Stimulated activated CD4-positive, alpha-beta T cell treated with anti-CD3 and anti-CD28 coated beads, Interleukin-1b, Interleukin-23, amount 100 ng/mL, for 24 hours (primary cell): ENCODE measurements around the gene EFCAB8.

Source experiments
- DNase-seq, 4 experiments: peaks; one replicate each; pipeline ENCODE4 v3.0.0-alpha.2; 2020; ENCODE audit warnings: low read depth in 4 of 4, low spot score in 1 of 4

EFCAB8 gene, protein sequence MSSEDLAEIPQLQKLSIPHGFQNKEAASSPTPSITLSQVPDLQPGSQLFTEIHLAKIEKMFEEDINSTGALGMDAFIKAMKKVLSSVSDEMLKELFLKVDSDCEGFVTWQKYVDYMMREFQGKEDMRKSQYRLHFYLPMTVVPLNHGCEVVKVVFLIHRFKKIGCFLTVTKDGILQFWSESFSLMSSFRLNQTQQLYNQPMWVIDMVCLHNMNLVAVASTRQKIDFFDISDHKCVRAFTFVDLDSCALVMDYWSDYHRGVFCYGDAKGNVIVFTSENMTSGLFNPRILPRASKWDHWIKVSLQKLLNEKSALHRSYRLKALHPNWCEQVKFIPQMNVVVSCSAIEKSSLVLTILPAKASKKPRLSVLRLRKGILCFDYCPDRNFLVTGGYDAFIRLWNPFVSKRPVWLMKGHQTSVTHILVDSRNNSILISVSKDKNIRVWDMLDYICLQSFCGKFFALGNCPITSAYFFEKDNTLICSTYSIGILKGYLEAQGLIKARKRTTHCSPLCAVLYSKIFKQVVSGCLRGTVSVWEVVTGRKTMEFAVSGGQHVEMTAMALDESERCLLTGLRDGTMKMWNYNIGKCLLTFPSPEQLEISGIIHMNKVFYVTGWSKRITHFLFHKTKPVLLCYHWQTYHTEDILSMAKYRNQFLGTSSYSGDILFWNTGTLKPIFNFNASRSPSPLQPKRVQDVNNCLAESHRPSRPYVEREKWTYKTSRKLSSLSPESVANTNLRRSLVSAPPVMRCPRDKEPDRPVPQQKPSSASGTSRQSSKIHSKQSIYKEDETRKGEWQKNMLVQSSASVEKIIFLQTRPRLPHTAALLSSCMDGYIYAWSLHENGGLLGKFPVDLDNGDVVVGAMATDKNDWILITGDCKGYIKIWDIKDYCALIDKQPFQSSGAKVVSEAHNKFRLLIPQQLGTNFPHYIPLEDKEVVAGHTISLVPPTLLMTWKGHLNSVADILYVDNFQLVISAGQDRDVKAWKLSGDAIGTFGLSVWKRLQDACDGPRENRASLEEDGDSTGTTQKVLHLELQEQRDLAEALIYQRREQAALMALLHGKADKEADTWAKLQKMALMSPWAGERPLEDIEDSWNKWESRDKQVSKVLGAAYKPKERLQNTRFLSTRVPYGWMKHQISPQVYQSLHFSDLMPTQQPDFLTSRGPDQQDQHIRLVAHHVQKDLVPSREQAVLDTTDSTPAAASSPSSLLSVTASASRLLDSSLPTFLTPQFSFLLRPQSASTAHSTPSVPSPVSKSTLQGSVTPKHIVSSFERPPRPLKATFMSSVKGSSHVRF

DNA sequence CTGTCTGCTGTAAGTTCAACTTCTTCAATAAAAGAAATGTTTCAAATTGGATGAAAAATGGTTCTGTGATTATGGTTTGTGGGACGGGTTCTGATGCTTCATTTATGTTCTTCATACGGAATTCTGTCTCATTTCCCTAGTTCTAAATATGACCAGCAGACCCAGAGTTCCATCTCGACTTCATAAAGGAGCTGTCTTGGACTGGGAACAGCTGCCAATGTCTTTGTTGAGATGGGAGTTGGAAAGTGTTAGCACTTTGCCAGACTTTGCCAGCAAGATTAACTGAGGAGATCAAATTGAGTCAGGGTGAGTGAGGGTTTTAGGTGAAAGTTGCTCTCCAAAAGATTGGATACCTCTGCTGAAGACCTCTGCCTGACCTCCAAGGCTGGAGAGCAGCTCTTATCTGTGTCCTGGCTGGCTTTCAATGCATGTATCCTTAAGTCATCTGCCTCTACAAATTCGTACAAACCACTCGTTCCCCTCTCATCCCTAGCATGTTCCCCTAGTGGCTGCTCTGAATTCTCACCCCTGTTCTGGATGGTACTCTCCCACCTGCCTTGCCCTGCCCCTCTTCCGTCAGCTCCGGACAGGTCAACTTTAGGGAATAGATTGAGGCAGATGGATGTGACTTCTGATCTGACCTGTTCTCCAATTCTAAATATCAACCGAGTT is at the start of gene EFCAB8:
Gene EFCAB8 (plus strand): TSS at position 223 of the 672 bp plus-strand sequence. CDS start 4,870 bp downstream, outside the sequence.
- no peak for DNase-seq

DNA sequence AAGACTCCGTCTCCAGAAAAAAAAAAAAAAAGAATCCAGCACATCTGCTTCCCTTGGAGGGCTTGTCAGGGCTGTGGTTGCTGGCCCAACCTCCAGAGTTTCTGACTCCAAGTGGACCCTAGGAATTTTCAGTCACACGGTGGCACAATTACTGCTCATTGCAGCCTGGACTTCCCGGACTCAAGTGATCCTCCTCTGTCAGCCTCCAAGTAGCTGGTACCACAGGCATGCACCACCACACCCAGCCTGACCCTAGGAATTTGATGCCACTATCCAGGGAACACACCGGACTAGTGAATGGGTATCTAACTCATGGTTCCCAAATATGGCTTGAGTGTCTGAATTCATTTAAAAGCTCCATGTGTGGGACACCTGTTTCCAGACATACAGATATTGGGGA is 48.8 kb upstream of the EFCAB8 start:
- DNase-seq, result no peak

DNA sequence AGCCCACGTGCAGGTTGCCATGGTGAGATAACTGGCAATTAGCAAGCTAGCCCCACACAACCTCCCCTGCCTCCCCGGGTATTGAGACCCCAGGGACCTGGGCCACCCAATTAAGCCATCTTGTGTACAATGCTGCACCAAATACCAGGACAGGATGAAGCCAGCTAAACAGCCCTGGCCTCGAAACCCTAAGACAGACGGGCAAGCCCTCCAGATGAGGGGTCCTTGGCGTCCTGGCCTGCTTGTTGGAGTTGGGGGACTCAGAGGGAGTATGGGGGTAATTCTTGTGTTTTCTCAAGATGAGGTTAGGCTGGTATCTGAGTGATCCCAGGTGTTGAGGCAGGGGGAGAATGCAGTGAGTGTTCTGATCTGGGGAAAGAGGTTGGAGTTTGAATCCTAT is 47.8 kb upstream of the EFCAB8 start:
- no peak for DNase-seq

DNA sequence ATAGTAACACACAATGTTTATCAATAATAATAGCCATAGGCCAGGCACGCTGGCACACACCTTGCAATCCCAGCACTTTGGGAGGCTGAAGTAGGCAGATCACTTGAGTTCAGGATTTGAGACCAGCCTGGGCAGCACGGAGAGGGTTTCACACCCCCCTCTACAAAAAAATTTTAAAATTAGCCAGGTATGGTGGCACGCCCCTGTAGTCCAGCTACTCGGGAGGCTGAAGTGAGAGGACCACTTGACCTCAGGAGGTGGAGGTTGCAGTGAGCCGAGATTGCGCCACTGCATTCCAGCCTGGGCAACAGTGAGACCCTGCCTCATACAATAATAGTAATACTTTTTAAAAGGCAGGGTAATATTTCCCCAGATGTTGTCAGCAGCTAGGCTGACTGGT is 46.8 kb upstream of the EFCAB8 start:
- no peak for DNase-seq

DNA sequence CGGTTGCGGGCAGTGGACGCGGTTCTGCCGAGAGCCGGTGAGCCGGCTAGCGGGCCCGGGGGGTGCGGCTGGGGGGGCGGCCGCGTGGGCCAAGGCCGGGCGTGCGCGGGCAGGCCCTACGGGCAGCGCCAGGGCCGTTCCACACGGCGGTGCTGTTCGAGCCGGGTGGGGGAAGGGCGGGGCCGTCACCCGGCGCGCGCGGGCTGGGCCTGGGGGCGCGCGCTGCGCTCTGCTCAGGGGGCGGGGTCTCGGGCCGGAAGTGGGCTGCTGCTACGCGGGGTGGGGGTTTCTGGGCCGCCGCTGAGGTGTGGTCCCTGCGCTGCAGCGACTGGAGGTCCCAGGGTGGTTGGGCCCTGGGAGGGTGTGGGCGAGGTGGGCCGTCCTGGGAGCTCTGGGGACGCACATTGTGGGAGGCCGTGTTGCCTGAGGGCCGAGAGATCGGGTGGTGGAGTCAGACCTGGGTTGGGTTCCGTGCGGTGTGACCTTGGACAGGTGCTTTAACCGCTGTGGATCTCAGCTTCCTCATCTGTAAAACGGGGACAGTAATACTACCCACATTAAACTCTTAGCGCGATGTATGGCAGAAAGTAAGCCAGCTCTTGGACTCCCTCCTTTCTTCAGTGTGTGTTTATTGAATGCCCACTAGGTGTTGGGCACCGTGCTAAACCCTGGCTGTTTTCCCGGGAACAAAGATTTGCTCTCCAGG is 38.6 kb upstream of the EFCAB8 start:
- peak; percentile 60 to 89 (median 78) for DNase-seq

DNA sequence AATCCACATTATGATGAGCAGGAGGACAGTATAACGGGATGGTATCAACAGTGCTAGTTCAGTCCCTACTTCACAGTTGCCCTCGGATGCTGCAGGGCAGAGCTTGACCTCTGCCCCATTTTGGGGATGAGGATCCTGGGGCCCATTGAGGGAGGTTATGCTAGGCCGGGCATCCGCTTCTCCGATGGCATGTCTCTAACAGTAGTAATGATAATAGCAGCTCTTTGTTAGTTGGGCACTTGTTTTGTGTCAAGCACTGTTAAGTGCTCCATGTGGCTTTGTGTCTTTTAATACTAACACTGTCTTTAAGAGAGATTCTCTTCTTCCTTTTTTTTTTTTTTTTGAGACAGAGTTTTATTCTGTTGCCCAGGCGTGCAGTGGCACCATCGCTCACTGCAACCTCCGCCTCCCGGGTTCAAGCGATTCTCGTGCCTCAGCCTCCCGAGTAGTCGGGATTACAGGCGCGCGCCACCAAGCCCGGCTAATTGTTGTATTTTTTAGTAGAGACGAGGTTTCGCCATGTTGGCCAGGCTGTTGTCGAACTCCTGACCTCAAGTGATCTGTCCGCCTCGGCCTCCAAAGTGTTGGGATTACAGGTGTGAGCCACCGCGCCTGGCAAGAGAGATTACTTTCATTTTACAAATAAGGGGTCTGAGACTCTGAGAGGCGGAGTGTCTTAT is 37.9 kb upstream of the EFCAB8 start:
- no peak for DNase-seq

DNA sequence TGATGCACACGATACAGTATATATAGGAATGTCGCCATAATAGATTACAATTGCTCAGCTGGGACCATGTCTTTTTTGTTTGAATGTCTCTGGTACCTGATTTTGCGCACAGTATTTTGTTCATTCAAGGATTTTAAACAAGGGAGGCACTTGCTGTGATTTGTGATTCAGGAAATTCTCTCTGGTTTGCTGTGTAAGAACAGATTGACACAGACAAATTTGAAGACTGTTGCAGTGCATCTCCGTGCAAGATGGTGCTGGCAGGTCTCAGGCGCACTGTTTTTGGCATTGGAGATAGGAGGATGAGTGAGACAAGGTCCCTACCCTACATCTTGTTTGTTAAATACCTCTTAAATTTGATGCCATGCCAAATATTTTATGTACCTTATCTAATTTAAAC is 36.5 kb upstream of the EFCAB8 start:
- no peak for DNase-seq

DNA sequence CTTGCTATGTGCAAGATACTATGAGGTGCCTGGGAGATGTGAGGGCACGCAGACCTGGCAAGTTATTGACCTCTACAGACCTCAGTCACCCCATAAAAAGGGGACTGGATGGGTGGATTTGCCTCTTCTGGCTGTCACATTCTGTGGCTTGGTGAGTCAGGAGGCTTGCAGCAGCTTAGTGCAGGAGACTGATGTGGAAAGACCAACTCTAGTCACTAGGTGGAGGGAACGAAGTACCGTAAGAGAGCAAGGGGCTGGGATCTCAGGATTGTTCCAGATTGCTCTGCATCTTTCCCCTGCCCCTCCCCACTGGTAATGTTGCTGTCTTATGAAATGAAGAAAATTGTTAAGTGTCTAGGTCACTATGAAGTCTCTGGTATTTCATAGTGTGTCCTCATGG is 35.6 kb upstream of the EFCAB8 start:
- peak in 1 of 4 experiments; percentile 16 for DNase-seq

DNA sequence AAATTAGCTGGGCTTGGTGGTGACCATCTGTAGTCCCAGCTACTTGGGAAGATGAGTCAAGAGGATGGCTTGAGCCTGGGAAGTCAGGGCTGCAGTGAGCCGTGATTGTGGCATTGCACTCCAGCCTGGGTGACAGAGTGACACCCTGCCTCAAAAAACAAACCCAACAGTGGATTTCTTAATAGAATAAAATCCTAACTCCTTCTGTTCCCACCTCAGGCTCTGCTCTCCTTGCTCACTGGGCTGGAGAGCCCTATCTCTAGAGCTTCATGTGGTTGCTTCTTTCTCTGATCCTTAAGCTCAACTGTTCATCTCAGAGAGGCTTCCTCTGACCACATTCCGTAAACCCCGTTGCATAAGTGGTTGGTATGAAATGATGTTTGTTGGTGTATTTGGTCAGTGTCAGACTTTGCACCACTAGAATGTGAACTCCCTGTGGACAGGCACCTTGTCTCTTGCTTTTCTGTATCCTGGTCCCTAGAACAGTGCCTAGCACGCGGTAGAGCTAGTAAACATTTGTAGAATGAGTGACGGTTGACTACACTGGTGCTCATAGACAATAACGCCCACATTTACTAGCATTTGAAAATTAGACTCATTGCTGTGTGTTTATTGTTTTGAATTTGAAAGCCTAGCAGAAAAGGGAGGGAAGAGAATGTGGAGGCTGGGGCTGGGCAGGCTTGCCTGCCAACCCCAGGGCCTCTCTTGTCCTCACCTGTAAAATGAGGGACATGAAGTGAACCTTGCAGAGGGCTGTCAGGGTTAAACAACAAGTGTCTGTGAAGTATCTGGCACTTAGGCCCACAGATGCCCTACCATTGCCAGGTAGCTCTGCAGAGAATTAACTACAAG is 34.8 kb upstream of the EFCAB8 start:
- DNase-seq, result no peak

DNA sequence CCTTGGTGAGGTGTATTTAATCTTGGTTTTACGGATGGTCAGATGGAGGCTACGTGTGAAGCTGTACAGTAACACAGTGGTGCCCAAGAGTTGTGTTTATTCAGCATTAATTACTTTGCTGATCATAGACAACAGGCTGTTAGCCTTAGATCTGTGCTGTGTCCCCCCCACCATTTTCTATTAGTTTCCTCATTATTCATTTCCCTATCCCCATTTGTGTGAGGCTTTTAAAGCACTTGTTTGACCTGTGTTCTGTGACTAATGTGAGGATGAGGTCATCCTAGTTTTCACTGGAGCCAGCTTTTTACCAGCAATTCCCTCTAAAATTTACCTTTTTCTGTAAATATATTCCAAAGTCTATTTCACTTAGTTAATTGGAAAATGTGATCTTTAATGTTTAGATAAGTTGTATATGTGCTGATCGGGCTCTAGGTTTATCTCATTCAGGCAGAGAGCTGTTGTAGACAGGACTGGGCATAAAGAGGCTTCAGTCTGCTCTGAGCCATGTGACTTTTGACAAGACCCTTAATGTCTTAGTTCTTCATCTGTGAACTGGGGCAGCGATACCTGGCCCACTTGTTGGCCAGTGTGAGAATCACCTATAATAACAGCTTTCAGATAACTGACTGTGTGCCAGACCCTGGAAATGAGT is 30.6 kb upstream of the EFCAB8 start:
- DNase-seq, result no peak

DNA sequence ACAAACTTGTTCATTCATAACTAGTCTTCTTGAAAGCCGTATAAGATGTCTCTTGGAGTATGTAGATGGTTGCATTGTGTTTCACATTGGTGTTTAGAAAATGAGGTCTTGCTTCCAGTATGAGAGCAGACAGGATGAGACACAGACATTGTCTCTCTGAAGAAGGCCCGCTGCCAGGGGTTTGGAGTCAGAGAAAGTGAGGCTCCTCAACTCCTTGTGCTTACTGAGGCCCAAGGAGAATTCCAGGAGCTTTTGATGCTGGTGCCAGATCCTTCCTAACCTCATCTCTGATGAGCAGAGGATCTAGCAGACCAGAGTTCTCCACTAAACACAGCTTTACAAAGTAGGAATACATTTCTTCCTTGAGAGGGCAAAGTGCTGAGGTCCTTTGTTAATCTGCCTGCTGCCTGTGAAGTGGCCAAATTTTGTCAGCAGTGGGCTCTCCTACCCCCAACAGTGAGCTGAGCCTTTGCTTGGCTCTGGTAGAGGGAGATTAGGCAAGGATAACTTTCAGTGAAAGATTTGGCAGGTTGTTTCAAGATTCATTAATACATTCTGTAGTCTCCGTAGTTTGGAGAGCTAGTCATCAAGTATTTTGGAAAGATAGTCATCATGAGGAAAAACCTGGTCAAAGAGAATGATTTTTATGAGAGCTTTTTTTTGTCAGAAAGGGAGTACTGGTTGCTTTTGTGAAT is 29.3 kb upstream of the EFCAB8 start:
- DNase-seq, result no peak

DNA sequence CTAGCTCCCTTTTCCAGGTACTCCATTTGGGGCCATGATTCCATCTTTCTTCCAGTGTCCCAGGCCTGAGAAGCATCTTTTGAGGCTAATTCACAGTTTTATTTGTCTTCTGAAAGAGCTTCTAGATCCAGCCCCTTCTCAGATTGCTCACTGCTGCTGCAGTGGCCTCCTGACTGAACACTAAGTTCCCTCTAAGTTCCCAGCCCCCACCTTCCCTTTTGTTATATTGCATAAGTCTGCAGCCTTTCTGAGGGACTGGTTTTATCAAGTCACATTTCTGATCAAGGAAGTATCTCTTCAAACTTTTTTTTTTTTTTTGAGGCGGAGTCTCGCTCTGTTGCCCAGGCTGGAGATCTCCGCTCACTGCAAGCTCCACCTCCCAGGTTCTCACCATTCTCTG is 28.3 kb upstream of the EFCAB8 start:
- no peak for DNase-seq

DNA sequence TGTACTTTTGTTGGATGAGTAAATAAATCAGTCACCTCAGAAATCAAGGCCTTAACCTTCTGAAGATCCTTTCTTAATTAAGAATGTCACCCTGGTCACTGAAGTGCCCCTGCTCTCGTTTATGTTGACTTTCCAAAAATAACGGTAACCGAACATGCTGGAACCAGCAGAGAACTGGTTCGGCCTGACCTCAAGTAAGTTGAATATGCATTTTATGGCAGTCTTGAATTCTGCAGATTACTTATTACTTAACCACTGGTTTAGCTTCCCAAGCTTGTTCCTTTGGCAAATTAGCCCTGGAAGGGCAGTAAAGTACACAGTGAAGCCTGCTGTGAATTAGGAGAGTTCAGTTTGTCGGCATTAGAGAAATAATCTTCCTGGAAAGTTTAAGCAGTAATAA is 26.7 kb upstream of the EFCAB8 start:
- DNase-seq, result no peak

DNA sequence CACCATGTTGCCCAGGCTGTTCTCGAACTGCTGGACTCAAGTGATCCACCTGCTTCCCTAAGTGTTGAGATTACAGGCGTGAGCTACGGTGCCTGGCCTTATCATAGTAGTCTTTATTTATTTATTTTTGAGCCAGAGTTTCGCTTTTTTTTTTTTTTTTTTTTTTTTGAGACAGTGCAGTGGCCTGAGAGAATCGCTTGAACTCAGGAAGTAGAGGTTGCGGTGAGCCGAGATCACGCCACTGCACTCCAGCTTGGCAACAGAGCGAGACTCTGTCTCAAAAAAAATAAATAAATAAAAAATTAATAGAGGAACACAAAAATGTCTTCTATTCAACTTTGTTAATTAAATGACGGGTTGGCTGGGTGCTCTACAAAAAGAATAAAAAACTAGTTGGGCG is 26.1 kb upstream of the EFCAB8 start:
- DNase-seq, result no peak

DNA sequence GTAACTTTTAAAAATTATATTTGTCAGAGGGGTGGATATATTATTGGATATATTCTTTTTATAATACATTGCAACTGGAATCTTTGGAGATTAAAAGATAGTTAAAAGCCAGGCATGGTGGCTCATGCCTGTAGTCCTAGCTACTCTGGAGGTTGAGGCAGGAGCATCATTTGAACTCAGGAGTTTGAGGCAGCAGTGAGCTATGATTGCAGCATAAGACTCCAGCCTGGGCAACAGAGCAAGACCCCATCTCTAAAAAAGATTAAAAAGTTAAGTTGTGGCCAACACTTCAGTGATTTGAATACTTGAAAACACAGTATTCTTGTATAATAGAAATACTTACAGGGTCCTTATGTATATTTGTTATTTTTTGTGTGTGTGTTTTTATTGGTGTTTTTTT is 23.8 kb upstream of the EFCAB8 start:
- no peak for DNase-seq

DNA sequence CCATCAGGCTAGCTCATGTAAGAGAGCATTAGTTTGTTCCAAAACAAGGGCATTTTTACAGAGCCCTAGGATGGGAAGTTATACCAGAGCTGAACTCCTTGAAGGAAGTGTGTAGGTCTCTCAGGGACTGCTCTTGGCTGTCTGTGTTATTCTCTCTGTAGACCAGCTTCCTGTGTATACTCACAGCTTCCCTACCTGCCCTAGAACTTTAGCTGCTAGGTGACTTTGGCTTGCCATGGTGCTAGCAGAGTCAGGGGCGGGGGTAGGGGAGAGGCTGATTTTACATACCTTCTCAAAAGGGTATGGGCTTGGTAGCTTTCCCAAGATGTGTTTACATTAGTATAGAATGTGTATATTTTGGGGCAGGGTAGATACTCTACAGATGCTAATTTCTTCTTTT is 21.6 kb upstream of the EFCAB8 start:
- DNase-seq, result no peak

DNA sequence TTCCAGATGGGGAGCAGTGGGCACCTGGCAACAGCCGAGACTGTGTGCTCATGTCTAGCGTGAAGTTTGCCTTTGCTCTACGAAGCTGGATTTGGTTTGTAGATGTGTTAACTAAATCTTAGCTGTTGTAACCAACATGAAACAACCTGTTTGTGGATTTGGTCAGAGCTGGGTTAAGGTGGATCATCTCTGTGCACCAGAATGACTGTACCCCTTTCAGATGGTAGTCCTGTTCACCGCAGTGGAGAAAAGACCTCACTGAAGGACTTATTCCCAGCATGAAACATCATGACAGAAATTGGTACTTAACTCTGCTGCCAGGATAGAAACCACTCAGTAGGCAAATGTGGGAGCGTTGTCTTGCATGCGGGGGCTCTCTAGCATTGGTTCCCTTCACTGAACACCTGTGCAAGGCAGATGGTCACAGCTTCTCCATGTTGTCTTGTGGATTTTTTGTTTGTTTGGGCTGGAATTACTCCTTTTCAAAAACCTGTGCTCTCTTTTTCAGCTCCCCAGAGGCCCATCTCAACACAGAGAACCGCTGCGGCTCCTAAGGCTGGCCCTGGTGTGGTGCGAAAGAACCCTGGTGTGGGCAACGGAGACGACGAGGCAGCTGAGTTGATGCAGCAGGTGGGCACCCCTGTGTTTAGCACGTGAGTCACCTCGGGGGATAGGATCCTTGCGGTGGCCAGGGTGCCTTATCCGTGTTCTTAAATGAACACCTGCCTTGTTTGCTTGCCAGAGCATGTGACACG is 19.3 kb upstream of the EFCAB8 start:
- DNase-seq, result no peak
